Measurements from ENCODE around the gene EAPP.

DNA sequence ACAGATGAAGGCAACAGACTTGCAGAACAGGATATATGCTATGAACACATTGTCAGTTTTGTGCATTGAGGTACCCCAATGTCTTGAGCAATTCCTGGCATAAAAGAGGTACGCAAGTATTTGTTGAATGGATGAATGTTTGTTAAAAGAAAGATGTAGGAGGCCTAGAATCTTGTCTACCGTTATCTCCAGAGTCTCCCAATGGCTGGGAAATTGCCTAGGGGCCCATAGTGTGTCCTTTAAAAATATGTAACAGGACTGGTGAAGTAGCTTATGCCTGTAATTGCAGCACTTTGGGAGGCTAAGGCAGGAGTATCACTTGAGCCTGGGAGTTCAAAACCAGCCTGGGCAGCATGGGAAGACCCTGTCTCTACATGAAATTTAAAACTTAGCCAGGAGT, 57.0 kb downstream of the EAPP start:
- TF ChIP-seq, protein P1, sequence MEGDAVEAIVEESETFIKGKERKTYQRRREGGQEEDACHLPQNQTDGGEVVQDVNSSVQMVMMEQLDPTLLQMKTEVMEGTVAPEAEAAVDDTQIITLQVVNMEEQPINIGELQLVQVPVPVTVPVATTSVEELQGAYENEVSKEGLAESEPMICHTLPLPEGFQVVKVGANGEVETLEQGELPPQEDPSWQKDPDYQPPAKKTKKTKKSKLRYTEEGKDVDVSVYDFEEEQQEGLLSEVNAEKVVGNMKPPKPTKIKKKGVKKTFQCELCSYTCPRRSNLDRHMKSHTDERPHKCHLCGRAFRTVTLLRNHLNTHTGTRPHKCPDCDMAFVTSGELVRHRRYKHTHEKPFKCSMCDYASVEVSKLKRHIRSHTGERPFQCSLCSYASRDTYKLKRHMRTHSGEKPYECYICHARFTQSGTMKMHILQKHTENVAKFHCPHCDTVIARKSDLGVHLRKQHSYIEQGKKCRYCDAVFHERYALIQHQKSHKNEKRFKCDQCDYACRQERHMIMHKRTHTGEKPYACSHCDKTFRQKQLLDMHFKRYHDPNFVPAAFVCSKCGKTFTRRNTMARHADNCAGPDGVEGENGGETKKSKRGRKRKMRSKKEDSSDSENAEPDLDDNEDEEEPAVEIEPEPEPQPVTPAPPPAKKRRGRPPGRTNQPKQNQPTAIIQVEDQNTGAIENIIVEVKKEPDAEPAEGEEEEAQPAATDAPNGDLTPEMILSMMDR (IDR thresholded peaks at IDR 0.05), result no peak
- TF ChIP-seq POLR2A (IDR thresholded peaks at IDR 0.05), result no peak
